GM18520 (cell line): ENCODE measurements around the gene AFF3.

Source experiments
- ATAC-seq: cut with Tn5 transposase; IDR thresholded peaks from one replicate; pipeline ENCODE4 v1.9.1; 2021; ENCODE audit not compliant: unreplicated experiment

The AFF3 gene

DNA sequence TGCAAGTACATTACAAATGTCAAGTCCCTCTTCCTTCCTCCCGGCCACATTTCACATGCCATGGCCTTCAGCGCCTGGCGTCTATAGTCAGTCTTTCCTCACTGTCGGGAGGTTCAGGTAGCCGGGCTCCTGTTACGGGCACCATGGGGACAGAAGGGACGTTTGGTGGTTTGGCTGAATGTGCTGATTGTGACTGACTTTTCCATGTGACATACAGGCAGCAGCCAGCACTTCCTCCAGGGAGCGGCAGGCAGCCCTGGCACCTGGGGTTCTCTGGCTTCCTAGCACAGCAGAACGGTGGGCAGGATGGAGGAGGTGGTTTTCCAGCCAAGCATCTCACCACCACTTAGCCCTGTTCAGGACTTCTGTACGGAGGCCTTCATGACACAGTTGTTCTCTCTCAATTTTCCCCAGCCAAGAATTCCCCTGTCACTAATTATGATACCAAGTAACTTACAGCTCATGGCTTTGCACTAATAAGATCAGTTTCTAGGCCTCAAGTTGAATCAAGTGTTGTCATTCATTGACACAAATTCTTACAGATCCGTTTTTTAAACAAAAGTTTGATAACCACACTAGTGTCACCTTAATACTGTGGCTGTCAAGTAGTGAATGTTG lies 568.6 kb downstream of the AFF3 start:
- ATAC-seq, result no peak

DNA sequence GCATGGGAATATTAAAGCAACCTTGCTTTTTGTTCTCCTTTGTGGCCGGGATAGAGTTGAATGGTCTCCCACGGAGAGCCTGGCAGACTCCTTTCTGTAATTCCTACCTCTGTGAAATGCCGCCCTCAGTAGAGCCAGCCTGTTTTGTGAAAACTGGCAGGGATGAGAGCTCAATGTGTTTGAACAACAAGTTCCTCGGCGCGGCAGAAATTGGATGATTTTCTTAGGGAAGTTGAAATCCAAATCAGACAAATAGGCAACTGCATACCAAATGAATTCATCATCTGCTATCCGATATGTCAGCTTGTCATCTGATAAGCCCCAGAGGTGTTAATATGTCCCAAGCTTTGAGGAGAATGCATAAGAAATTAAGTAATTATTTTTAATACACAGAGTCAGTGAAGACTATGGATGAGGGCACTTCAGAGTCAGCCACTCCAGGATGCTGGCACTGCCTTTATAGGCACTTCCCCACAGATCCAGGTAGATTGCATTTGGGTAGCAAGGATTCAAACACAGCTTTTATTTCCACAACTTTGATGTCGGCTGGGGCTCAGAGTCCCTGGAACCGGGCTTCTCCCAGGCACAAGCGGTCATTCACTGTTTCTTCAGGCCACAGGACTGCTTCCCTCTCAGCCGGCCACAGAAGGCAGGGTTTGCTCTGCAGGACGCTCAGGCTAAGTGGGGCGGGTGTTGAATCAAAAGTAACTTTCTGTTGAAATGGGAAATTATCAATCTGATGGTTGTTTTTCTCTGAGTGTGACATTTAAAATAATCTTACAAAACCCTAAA lies 569.8 kb downstream of the AFF3 start:
- no peak for ATAC-seq

DNA sequence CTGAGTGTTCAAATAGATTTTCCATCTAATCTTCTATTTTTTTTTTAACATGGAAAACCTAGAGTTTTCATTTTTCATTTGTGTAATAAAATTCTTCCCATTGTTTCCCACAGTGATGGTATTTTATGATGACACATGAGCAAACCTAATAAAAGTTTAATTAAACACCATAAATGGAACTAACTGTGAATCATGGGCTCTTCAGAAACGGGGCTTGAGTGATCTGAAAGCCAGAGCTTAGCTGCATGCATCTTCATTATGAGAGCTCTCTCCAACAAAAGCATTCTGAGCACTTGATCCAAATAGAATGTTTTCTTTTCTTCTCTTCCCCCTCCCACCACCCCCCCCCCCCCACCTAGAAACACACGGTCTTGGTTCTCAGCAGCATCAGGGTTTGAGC lies 570.4 kb downstream of the AFF3 start:
- no peak for ATAC-seq

DNA sequence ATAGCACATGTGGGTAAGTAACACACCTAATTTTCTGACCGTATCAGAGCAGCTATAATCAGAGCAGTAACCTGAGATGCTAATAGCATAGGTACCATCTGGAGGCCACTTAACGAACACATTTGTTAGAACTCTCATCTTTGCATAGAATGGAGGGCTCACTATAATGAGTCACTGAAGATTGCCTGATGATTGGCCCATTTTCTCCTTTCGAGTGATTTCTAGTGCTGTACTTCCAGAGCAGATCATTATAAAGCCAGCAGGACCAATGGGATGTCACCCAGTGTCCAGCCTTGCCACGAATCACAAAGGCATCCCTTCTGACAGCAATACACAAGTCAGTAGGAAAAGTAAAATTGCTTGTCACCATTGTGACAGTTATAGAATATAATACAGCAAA lies 570.9 kb downstream of the AFF3 start:
- no peak for ATAC-seq

DNA sequence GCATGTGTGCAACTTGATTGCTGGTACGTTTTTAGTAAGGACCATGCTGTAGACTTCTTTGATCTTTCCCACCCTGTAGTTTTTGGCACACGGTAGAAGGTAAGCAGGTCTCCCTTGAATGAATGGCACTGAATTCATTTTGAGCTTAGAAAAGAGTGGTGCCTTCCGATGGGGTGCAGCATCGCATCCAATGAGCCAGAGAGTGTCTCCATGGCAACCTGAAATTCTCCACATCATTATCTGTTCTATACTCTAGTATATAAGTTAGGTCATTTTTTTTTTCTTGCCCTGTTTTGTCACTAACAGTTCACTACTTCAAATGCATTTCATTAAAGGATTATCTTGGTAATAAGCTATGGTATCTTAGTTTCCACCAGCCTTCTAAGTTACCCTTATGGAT lies 571.4 kb downstream of the AFF3 start:
- ATAC-seq, result no peak

DNA sequence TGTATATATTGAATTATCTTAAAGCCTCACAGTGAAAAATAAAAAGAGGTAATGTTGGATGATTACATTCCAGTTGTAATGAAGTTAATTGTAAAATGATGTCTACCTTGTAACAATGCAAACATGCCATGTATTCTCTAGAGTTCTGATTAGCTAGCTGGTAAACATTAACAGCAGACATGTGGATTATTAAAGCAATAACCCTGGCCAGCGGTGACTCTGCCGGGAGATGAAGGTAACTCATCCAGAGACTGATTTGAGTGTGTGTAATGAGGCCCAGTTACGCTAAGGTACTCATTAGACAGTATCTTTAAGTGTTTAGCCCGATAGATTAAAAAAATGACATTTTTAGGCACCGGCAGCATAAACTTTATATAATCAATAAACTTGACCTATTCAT lies 573.0 kb downstream of the AFF3 start:
- ATAC-seq, result no peak

DNA sequence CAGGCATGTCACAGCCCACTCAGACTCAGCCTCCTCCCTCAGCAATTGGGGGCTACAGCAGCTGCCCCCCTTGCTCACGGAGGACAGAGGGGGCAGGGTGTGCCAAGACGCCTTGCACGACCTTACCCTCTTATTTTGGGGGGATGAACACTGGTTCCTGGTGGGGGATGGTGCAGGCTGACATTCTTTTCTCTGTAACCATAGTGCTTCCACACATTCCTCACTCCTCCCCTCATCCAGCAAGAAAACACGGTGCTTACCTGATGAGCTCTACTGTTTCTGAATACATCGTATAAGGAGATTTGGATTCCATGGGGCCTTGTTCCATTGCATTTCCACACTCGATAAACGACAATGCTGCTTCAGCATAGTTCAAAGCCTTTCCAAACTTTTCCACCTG lies 577.2 kb downstream of the AFF3 start:
- ATAC-seq, result no peak

DNA sequence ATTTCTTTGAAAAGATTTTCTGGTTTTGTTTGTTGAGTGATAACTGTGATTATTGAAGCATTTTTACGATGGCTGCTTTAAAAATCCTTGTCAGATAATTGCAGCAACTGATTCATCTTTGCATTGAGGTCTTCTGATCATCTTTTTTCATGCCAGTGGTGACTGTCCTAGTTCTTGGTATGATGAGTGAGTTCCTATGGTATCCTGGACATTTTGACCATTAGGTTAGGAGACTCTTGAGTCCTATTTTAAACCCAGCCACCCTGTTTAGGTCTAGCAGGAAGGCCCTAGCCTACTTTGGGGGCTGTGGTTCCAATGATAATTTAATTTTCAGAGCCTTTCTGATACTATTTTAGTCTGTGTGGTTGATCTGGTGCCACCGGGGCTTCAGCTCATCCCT lies 579.9 kb downstream of the AFF3 start:
- no peak for ATAC-seq

DNA sequence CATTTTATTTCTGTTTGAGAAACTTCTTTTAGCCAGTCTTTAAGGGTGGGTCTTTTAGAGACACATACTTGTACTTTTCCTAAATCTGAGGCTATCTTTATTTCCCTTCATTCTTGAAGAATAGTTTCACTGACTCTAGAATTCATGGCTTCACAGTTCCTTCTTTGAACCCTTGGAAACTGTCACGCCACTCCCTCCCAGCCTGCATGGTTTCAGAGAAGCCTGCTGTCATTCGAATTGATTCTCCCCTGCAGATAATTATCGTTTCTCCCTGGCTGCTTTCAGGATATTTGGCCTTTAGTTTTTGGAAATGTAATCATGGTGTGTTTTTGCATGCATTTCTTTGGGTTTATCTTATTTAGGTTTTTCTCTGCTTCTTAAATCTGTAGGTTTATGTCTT lies 580.6 kb downstream of the AFF3 start:
- ATAC-seq, result no peak

DNA sequence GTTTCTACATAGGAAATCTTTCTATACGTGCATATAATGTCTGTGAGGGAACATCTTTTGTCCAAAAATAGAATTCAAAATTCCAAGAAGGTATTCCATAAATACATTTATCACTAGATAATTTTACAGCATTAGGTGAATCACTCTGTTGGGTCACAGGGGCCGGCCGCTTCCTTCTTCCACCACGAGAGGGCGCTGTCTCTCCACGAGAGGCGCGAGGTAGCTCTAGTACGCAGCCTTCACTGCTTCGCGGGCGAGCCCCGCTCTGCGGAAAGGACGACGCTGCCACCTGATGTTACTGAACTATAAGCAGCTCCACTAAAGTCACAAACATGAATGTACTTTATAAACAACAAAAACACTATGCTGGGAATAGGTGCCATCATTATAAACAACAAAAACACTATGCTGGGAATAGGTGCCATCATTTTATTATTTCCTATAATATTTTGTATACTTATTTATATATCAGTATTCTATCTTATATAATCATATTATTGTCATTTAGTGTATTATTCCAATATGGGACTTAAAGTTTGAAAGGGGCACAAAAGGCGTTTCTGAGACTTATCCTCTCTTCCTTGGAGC lies 583.2 kb downstream of the AFF3 start:
- ATAC-seq, result no peak

DNA sequence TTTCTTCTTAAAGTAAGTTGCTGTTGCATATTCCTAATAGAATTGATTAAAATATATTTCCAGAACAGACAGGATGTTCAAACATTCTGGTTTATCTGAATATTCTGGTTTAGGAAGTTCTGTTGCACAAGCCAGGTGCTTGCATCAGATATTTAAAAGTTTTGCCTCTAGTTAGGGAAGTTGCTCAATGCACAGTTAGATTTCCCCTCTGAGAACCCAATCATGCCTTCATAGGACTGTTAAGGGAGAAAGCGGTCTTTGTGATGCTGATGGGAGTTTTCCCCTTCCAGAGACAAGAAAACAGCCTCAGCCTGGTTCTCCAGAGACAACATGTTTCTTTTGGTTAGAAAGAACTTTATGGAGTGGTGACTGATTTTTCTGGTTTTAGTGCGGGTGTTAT lies 587.0 kb downstream of the AFF3 start:
- no peak for ATAC-seq

DNA sequence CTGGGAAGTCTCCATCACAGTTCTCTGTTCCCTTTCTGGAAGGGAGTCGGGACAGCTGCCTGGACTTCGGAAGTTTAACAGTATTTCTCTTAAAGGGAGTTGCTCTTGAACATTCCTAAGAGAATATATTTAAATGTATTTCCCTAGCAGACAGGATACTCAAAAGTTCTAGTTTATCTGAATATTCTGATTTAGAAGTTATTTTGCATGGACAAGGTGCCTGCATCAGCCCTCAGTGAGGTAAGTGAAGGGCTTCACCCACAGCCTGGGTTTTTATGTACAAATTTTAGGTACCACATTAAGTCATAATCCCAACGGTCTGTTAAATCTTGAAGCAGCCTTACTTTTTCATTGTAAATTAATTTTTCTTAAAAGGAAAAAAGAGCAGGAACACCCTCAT lies 587.5 kb downstream of the AFF3 start:
- ATAC-seq, result no peak

DNA sequence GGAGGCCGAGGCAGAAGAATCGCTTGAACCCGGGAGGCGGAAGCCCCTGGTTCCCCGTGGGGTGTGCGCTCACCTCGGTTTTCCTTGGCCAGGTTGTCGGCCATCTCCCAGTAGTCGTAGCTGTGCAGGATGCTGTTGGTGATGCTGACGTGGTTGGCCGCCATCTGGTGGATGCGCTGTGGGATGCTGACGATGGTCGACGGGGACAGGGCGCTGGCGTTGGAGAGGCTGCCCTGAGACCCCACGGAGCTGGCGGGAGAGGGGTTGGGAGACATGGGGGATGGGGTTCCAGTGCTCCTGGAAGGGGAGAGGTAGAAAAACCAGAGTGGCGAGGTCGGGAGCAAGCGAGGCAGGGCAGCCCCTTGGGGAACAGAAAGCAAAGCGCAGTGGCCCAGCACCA lies 588.2 kb downstream of the AFF3 start:
- no peak for ATAC-seq

DNA sequence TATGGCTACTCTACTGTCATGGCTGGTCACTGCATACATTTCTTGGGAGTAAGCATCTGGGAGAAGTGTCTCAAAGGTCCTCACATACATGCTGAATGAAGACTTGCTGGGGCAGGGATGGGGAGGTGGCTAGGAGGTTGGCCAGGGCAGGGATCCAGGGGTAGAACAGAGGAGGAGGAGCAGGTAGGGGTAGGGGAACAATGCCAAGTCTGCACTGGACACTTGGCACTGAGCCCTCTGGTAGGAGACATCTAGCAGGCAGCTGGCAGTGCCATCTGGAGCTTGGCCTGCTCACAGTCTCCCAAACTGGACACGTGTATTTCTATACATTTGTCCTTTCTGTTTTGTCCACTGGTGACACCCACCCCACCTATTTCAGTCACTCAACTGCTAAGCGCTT lies 589.9 kb downstream of the AFF3 start:
- ATAC-seq, result no peak

DNA sequence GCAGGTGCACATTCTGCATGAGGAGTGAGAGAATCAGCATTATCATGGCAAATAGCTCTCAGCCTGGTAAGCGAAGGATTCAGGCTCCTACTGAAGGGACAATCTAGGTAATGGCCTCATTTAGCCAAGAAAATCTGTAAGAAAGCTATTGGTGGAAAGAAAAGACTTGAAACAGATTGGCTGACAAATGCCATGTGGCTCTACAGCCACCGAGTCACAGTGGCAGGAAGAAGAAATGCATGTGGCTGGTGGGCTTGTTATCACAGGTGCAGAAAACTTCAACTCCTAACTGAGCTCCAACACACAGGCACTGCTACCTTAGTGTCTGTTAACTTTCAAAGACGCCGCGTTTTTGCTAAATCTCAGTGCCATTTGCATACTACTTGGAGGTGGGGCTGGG lies 592.0 kb downstream of the AFF3 start:
- no peak for ATAC-seq

DNA sequence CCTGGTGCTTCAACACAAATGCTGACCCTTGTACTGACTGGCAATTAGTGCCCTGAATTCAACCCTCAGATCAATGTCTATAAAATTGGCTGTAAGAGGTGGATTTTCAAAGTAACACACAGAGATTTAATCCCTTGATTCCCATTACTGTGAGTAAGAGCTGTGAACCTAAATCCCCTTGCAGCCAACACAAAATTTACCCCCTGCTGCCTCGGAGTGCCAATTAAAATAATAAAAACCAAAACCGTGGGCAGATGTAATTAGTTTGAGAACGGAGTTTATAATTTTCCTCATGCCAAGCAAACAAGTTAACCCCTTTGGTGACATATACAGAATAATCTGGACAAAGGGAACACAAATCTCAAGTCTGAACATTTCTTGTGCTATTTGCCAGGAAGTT lies 596.8 kb downstream of the AFF3 start:
- ATAC-seq, result no peak

DNA sequence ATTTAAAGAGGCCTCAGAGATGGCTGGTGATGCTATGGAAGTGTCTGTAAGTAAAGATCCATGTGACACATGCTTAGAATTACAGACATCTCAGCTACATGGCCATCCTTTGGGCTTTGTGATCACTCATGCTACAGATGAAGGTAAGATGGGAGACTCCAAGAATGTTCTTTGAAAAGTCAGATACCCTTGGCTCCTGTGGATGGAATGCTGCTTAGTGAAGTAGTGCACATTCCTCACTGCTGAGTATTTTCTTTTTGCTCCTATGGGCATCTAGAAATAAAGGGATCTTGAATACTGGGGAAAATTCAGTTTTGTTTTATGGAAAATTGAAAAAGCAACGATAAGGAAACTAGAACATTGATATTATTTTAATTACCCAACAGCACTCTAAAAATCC lies 597.3 kb downstream of the AFF3 start:
- no peak for ATAC-seq

DNA sequence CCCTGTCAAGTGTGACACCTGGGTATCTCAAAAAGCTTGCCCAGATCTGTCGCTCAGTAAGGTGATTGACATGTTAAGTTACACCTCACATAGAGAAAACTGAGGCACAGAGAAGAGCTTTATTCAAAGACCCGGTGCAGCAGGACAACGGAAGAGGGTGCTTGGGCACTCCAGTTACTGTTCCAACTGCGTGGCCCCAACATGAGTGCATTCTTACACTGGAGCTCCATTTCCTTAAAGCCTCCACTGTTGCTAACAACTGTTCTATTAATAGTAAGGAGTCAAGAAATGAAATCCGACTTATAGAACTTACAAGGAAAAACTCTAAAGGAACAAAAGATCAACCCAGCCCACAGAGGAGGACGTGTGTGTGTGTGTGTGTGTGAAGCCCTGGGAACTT lies 597.8 kb downstream of the AFF3 start:
- ATAC-seq, result no peak

DNA sequence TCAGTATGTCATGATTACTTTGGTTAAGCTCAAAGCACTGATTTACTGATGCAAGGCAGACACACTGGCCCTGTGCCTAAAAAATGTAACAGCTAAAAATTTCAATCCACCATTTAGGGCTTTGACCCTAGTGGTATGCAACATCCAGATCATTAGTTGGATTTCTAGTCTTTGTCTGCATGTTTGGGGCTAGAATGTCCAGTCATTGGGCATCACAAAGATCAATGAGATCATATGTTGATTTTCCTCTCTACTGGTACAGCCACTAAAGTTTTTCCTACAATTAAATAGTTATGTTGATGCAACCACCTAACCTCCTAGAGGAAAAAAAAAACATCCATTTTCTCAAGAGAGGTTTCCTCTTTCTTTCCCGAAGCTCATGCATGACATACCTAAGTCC lies 599.1 kb downstream of the AFF3 start:
- no peak for ATAC-seq

DNA sequence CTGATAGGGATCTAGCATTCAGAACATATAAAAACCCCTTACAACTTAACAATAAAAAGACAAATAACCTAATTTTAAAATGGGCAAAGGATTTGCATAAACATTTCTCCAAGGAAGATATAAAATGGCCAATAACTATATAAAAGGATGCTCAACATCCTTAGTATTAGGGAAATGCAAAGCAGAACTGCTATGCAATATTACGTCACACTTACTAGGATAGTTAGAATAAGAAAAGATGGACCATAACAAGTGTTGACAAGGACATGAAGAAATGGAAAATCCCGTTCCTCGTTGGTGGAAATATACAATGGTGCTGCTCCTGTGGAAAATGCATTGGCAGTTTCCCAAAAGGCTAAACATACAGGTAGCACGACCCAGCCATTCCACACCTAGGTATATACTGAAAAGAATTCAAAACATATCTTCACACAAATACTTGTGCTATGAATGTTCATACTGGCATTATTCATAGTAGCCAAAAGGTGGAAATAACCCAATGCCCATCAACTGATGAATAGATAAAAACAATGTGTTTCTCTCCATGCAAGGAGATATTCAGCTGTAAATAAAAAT lies 604.4 kb downstream of the AFF3 start:
- ATAC-seq, result no peak

DNA sequence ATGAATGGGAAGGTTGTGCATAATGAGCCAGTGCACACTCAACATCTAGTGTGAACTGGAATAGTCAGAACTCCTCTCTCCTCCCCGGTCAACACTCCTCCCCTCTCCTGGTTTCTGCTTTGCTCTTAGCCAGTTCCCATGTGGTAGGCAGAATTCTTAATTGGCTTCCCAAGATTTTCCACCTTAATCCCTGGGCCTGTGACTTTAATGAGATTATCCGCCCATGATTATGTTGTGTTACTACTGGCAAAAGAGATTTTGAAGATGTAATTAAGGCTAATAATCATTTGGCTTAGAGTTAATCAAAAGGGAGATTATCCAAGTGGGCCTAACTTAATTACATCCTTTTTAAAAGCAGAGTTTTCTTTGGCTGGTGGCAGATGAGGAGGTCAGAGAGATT lies 618.3 kb downstream of the AFF3 start:
- ATAC-seq, result no peak

DNA sequence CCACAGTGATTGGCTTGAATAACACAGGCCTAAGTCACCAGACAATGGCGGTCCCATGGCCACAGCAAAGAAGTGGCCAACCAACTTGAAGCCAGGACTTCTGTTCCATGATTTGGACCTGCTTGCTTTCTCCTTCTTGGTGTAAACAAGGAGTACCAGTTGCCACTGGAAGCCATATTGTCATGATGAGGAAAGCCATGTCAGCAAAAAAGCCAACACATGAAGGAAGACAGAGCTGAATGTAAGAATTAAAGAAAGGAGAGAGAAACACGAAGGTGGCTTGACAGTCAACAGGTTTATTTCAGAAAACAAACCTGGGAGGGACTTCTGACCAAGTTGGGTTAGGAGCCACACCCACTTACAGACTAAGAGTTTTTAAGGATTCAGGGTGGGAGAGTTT lies 620.2 kb downstream of the AFF3 start:
- no peak for ATAC-seq
